ENCODE data around the gene MEX3D. TPM values are rescaled to one million over a fixed set of nuclear protein-coding genes. Genes with fewer than 3 reads are reported as not detected.

Gene MEX3D
- total RNA-seq, 1 experiment from 2014 or later: 70.4 TPM

- Histone ChIP-seq H3K79me2 (ENCODE audit: insufficient read depth, low read length) (peaks cover 10% of the 10 kb centered on the region; the same call in 1 of the 2 replicates), H2BK15ac (ENCODE audit: low read depth, low read length) (no peak overlapping the region), H3K18ac (ENCODE audit: insufficient read length, low read depth, low read length) (peak overlapping the region; percentile 100), H2BK20ac (ENCODE audit: low read depth, low read length, poor library complexity, severe bottlenecking) (no peak overlapping the region), H3K9ac (ENCODE audit: extremely low read depth, insufficient read length, low read length) (peak overlapping the region; percentile 81), H3K56ac (ENCODE audit: insufficient read length, low read depth, low read length) (no peak overlapping the region), H3T11ph (ENCODE audit: low read length) (peak overlapping the region; percentile 78), H3K14ac (ENCODE audit: insufficient read depth, low read length) (peak overlapping the region; percentile 99), H3K23me2 (ENCODE audit: insufficient read length, low read depth, low read length, poor library complexity, severe bottlenecking) (peaks cover 12% of the 10 kb centered on the region), H4K91ac (ENCODE audit: insufficient read length, low read depth, low read length) (peak overlapping the region; percentile 98), H2AFZ (ENCODE audit: low read length) (no peak overlapping the region), H4K20me1 (ENCODE audit: control insufficient read depth, insufficient read depth, insufficient read length) (no peaks in the 10 kb centered on the region), H3K9me3 (ENCODE audit: control insufficient read depth, low read depth, low read length) (no peaks in the 10 kb centered on the region), H2BK120ac (ENCODE audit: low read depth, low read length, poor library complexity, severe bottlenecking) (peak overlapping the region; percentile 96), H2AK5ac (ENCODE audit: insufficient read length, low read length) (no peak overlapping the region), H3K27me3 (ENCODE audit: insufficient read depth, low read length) (no peaks in the 10 kb centered on the region), H3K4me2 (ENCODE audit: insufficient read depth, insufficient read length, low read length) (peak overlapping the region; percentile 77), H3K23ac (ENCODE audit: insufficient read length, low read depth, low read length) (no peak overlapping the region), H2BK5ac (ENCODE audit: insufficient read length, low read length) (no peak overlapping the region), H4K5ac (ENCODE audit: insufficient read length, low read depth, low read length) (peak overlapping the region; percentile 20), H4K8ac (replicated peaks; ENCODE audit: insufficient read length, low read depth, low read length) (no peak overlapping the region), H3K27ac (ENCODE audit: insufficient read length, low read depth, low read length) (peak overlapping the region; percentile 78), H3K4me1 (ENCODE audit: insufficient read depth, low read length) (no peaks in the 10 kb centered on the region), H3K79me1 (ENCODE audit: insufficient read depth, low read depth, low read length, poor library complexity, severe bottlenecking) (peaks cover 2% of the 10 kb centered on the region), H3K4ac (ENCODE audit: low read depth, low read length) (peak overlapping the region; percentile 93), H2BK12ac (ENCODE audit: insufficient read length, low read depth, low read length) (no peak overlapping the region)
- peak overlapping the region; percentile 47 to 97 (median 97); a peak in 4 of 7 replicates for H3K27ac Mint-ChIP-seq
- DNase-seq: peak; percentile 84
- TF ChIP-seq CTCF (conservative IDR thresholded peaks at IDR 0.05): no peak
- H3K36me3 Mint-ChIP-seq (ENCODE audit: insufficient read depth in 1 of 3, low read depth in 3 of 3): peaks cover 7 to 33% (median 18%) of the 10 kb centered on the region in 3 experiments; a peak in 6 of 7 replicates
- H3K9me3 Mint-ChIP-seq: no peaks in the 10 kb centered on the region
- WGBS (ENCODE audit: extremely low coverage, insufficient read length, low lambda C conversion rate): no CpG with 5 or more reads among the region's 94 CpGs
- peak overlapping the region; percentile 83 to 87 for H3K4me3 Mint-ChIP-seq
- peaks cover 1% of the 10 kb centered on the region; the same call in 1 of the 2 replicates for H3K27me3 Mint-ChIP-seq (ENCODE audit: low read depth)
- H3K4me1 Mint-ChIP-seq: peaks cover 16 to 20% of the 10 kb centered on the region in 2 experiments
These were observed 24.1 kb upstream of the MEX3D start for GRCh38 chr19:1592024-1592754.
